HEK293 (cell line): ENCODE measurements around the gene SRRM5.

ENCODE experiments used
- AEBP2 ChIP-seq: fragments of 450-650 bp; formaldehyde crosslinking; IDR thresholded peaks from 2 replicates; pipeline ENCODE4 v1.5.1; 2016; ENCODE audit warnings: missing biosample characterization, missing genetic modification characterization, borderline replicate concordance
- BCL11A ChIP-seq: fragments of 450-650 bp; formaldehyde crosslinking; IDR thresholded peaks from 2 replicates; pipeline ENCODE4 v1.5.1; 2016; ENCODE audit warnings: low read depth, missing biosample characterization, missing genetic modification characterization
- GFI1B ChIP-seq: fragments of 450-650 bp; formaldehyde crosslinking; IDR thresholded peaks from 2 replicates; pipeline ENCODE4 v1.5.1; 2016; ENCODE audit warnings: missing biosample characterization, missing genetic modification characterization
- GLIS1 ChIP-seq: fragments of 450-650 bp; formaldehyde crosslinking; IDR thresholded peaks from 2 replicates; pipeline ENCODE4 v1.5.1; 2016; ENCODE audit warnings: missing biosample characterization, missing genetic modification characterization
- KLF9 ChIP-seq: fragments of 450-650 bp; formaldehyde crosslinking; IDR thresholded peaks from 2 replicates; pipeline ENCODE4 v1.5.1; 2016; ENCODE audit warnings: missing biosample characterization, missing genetic modification characterization, low read depth
- PRDM1 ChIP-seq: fragments of 450-650 bp; formaldehyde crosslinking; IDR thresholded peaks from 2 replicates; pipeline ENCODE4; 2016; ENCODE audit warnings: missing biosample characterization, missing genetic modification characterization
- PRDM2 ChIP-seq: fragments of 450-650 bp; formaldehyde crosslinking; IDR thresholded peaks from 2 replicates; pipeline ENCODE4 v1.5.1; 2016; ENCODE audit warnings: missing biosample characterization, missing genetic modification characterization, borderline replicate concordance
- SCRT2 ChIP-seq: fragments of 450-650 bp; formaldehyde crosslinking; IDR thresholded peaks from 2 replicates; pipeline ENCODE4 v1.5.1; 2016; ENCODE audit warnings: missing biosample characterization, missing genetic modification characterization
- SP2 ChIP-seq: fragments of 450-650 bp; formaldehyde crosslinking; IDR thresholded peaks from 2 replicates; pipeline ENCODE4 v1.5.1; 2016; ENCODE audit warnings: missing biosample characterization, missing genetic modification characterization
- TCF7L2 ChIP-seq: IDR thresholded peaks from 2 replicates; pipeline ENCODE4 v1.6.1; 2011; ENCODE audit warnings: low read depth, mild to moderate bottlenecking, inconsistent platforms, low read length, moderate library complexity, borderline replicate concordance
- ZBTB26 ChIP-seq: fragments of 450-650 bp; formaldehyde crosslinking; optimal IDR thresholded peaks from 2 replicates; pipeline ENCODE3; 2016; ENCODE audit warnings: missing biosample characterization, mild to moderate bottlenecking, missing genetic modification characterization
- ZFHX2 ChIP-seq: fragments of 450-650 bp; formaldehyde crosslinking; conservative IDR thresholded peaks from 2 replicates; pipeline ENCODE4 v1.5.1; 2016; ENCODE audit warnings: missing biosample characterization, missing genetic modification characterization
- ZIC2 ChIP-seq: fragments of 450-650 bp; formaldehyde crosslinking; IDR thresholded peaks from 2 replicates; pipeline ENCODE4 v1.5.1; 2016; ENCODE audit warnings: missing biosample characterization, missing genetic modification characterization
- ZNF10 ChIP-seq: fragments of 450-650 bp; formaldehyde crosslinking; IDR thresholded peaks from 2 replicates; pipeline ENCODE4 v1.5.1; 2017; ENCODE audit warnings: missing biosample characterization, missing genetic modification characterization
- ZNF121 ChIP-seq: fragments of 450-650 bp; formaldehyde crosslinking; IDR thresholded peaks from 2 replicates; pipeline ENCODE4 v1.5.1; 2016; ENCODE audit warnings: missing biosample characterization, missing genetic modification characterization
- ZNF335 ChIP-seq: fragments of 450-650 bp; formaldehyde crosslinking; conservative IDR thresholded peaks from 2 replicates; pipeline ENCODE4 v1.5.1; 2016; ENCODE audit warnings: missing biosample characterization, missing genetic modification characterization
- ZNF416 ChIP-seq: fragments of 450-650 bp; formaldehyde crosslinking; IDR thresholded peaks from 2 replicates; pipeline ENCODE4 v1.5.1; 2016; ENCODE audit warnings: missing biosample characterization, missing genetic modification characterization
- ZNF501 ChIP-seq: fragments of 450-650 bp; formaldehyde crosslinking; IDR thresholded peaks from 2 replicates; pipeline ENCODE4 v1.5.1; 2016; ENCODE audit warnings: missing biosample characterization, missing genetic modification characterization
- ZNF510 ChIP-seq: fragments of 450-650 bp; formaldehyde crosslinking; IDR thresholded peaks from 2 replicates; pipeline ENCODE4 v1.5.1; 2018; ENCODE audit warnings: mild to moderate bottlenecking, missing genetic modification characterization, missing biosample characterization; ENCODE audit not compliant: insufficient replicate concordance
- ZNF521 ChIP-seq: fragments of 450-650 bp; formaldehyde crosslinking; IDR thresholded peaks from 2 replicates; pipeline ENCODE4 v1.5.1; 2017; ENCODE audit warnings: missing biosample characterization, mild to moderate bottlenecking, missing genetic modification characterization
- ZNF548 ChIP-seq: fragments of 450-650 bp; formaldehyde crosslinking; IDR thresholded peaks from 2 replicates; pipeline ENCODE4 v1.5.1; 2016; ENCODE audit warnings: missing biosample characterization, missing genetic modification characterization
- ZNF585B ChIP-seq: fragments of 450-650 bp; formaldehyde crosslinking; IDR thresholded peaks from 2 replicates; pipeline ENCODE4 v1.5.1; 2016; ENCODE audit warnings: missing biosample characterization, missing genetic modification characterization
- ZNF692 ChIP-seq: fragments of 450-650 bp; formaldehyde crosslinking; IDR thresholded peaks from 2 replicates; pipeline ENCODE4 v1.5.1; 2016; ENCODE audit warnings: missing biosample characterization, missing genetic modification characterization
- ZNF701 ChIP-seq: fragments of 450-650 bp; formaldehyde crosslinking; IDR thresholded peaks from 2 replicates; pipeline ENCODE4 v1.5.1; 2016; ENCODE audit warnings: missing biosample characterization, missing genetic modification characterization
- ZSCAN16 ChIP-seq: fragments of 450-650 bp; formaldehyde crosslinking; IDR thresholded peaks from 2 replicates; pipeline ENCODE4 v1.5.1; 2016; ENCODE audit warnings: missing biosample characterization, missing genetic modification characterization
- ZSCAN4 ChIP-seq: fragments of 450-650 bp; formaldehyde crosslinking; IDR thresholded peaks from 2 replicates; pipeline ENCODE4 v1.5.1; 2017; ENCODE audit warnings: missing biosample characterization, missing genetic modification characterization

The SRRM5 gene

GRCh38 chr19:43639519-43640423 is 27.9 kb downstream of the SRRM5 start, which contains the start of gene CADM4 (continued):
- TF ChIP-seq ZIC2 (peak; percentile 84), SP2 (tag by site-specific recombination) (peak; percentile 71), ZNF548 (tag by site-specific recombination) (peak; percentile 20; the same call in 1 of the 2 replicates), PRDM1 (peak; percentile 69; the same call in 1 of the 2 replicates), ZNF701 (tag by site-specific recombination) (no peak; the same call in 1 of the 2 replicates), ZNF510 (tag by site-specific recombination) (no peak), ZNF10 (peak; percentile 72; the same call in 1 of the 2 replicates), ZSCAN16 (tag by site-specific recombination) (peak; percentile 84; the same call in 1 of the 2 replicates), SCRT2 (tag by site-specific recombination) (peak; percentile 74; the same call in 1 of the 2 replicates), ZBTB26 (tag by site-specific recombination) (peak; percentile 88), ZNF521 (tag by site-specific recombination) (no peak), BCL11A (tag by site-specific recombination) (0 out of 2 replicates have a peak, but pooled peaks have one; percentile 47), ZNF335 (tag by site-specific recombination) (peak; percentile 60; the same call in 1 of the 2 replicates), TCF7L2 (no peak), GFI1B (tag by site-specific recombination) (no peak; the same call in 1 of the 2 replicates), ZNF416 (tag by site-specific recombination) (no peak; the same call in none of the 2 replicates), ZFHX2 (peak; percentile 99), ZNF501 (tag by site-specific recombination) (peak; percentile 93), ZNF585B (peak; percentile 34), GLIS1 (tag by site-specific recombination) (peak; percentile 92), PRDM2 (peak; percentile 100), ZSCAN4 (peak; percentile 58), KLF9 (tag by site-specific recombination) (peak; percentile 94), ZNF121 (tag by site-specific recombination) (peak; percentile 80), ZNF692 (peak; percentile 98), AEBP2 (tag by site-specific recombination) (peak; percentile 80)
